NCI-H226 (cell line): ENCODE data around the gene INMT.
A peak's percentile ranks its signal among the peaks of the same experiment; 100 is the strongest.

Experiments
- DNase-seq: peaks from one replicate; pipeline ENCODE4 v3.0.0-alpha.2; 2015

The INMT gene

DNA sequence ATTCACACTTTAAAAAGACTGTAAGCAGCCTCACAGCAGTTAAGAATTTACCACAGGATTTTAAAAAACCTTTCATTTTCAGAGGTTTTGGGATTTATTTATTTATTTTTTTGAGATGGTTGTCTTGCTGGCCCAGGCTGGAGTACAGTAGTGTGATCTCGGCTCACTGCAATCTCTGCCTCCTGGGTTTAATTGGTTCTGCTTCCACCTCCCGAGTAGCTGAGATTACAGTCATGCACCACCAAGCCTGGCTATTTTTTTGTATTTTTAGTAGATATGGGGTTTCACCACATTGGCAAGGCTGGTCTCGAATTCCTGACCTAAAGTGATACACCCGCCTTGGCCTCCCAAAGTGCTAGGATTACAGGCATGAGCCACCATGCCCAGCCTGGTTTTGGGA, 38.4 kb downstream of the INMT start:
- no peak for DNase-seq

DNA sequence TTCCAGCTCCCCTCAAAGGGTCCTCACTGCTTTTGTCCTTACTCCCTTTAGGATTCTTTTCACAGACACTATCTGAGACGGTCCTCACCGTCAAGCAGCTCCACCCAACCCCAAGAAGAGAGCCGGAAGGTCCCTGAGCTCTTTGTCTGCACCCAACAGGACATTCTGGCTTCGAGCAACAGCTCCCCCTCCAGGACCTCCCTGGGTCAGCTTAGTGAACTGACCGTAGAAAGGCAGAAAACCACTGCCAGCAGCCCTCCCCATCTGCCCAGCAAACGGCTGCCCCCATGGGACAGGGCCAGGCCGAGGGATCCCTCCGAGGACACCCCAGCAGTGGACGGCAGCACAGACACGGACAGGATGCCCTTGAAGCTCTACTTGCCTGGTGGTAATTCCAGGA, 39.2 kb downstream of the INMT start:
- no peak for DNase-seq

DNA sequence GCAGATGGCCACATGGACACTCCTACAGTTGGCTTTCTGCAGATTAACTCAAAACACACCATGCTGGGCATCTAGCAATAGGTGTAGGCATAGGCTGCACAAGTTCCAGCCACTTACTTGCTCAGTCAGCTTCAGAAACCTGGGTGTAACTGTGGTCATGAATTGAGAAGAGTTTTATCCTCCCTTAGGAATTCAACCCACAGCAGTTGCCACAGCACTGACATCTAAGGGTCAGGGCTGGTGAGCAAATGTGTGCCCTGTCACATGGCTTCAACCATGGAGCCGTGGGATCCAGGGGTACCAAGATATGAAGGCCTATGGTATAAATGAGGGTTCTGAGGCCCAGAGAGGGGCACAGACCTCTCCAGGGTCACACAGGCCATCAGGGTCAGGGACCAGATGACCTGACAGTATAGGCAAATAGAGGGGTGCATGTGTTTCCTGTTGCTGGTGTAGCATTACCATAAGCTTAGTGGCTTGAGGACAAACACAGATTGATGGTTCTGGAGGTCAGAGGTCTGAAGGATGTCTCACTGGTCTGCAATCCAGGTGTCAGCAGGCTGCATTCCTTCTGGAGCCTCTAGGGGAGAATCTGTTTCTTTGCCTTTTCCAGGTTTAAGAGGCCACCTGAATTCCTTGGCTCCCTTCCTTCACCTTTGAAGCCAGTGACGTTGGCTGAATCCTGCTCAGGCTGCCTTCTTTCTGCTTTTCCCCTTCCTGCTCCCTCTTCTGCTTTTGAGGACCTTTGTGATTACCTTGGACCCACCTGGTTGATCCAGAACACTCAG, 43.4 kb downstream of the INMT start:
- DNase-seq = peak; percentile 33

DNA sequence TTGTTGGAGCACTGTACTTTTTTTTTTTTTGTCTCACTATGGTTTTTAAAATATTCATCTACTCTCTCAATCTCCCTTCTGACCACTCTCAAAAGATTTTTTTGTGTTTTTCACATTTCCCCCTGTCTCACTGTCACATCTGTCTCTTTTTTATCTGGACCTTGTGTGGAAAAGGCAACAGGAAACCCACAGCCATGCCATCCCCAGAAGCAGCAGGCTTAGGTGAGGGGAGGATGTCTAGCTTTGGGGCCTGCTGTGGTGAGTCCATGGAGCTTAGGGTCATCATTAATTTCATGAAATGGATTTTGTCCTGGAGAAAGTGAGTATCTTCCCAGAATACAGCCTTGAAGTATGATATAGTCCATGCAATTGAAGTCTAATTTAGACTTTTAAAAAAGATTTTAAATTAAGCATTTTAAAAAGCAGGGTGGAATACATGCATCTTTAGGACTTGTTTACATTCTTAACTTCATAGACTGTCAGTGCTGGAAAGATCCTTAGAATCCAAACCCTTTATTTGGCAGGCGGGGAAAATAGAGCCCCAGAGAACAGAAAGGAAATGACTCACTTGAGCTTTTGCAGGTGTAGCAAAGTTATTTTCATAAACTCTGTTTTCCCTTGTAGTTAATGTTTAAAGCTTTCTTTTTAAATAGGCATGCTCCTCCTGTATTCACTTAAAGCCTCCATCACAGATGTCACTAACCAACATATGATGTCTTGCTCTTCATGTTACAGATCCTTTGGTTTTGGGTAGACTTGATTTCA, 44.4 kb downstream of the INMT start:
- DNase-seq = peak; percentile 66

DNA sequence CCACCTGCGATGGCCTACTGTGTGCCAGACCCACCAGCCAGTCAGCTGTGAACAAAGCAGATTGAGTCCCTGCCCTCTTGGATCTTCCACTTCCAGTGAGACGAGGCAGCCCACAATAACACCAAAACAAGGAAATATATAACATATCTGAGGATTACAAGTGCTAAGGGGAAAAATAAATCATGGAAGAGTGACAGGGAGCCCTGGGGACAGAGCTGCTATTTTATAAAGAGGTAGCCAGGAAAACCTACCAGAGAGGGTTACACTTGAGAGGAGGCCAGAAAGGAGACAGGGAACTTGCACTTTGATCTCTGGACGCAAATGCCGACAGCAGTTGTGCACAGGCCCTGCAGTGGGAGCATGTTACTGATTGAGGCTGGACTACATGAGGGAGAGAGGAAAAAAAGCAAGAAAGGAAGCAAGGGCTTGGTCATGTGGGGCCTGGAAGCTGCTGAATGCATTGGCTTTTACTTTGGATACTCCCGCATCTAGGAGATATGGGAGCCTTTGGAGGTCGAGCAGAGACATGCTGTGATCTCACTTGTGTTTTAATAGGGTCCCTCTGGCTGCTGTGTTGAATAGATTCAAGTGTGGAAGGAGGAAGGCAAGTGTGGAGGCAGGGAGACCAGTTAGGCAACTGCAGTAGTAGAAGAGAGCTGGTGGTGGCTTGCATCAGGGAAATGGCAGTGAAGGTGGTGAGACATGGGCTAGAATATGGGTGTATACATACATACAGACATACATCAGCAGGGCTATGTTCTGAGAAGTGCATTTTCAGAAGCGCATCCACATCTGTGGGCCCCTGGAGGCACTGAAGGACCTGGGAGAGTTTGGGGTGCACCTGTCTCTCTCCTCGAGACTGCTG, 45.5 kb downstream of the INMT start:
- peak; percentile 56 for DNase-seq

DNA sequence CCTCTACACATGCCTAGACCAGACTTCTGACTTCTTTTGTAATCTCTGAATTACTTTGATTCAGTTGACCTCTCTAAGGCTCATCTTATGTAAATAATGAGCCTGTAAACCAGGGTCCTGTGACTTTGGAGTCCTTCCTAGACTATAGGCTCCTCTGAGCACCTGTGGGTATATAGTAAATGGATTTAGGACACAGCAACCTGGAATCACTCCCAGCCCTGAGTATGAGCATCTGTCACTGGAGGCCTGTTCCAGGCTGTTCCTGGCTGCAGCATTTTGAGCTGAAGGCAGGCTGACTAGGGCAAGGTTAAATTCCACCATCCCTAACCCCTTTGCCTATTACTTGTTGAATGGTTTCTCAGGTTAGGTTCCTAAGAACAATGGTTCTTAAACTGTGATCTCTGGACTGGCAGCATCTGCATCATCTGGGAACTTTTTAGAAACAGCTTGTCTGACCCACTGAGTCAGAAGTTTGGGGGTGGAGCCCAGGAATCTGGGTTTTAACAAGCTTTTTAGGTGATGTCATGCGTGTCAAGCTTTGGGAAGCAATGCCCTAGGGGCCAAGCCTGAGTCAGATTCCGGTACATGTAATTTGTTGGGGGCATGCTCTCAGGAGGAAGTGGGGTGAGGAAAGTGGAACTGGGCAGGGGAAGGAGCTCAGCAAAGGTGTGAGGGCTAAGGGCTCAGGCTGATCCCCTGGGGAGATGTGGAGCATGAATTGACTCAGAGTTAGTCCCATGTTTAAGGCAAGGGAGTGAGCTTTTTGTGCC, 47.5 kb downstream of the INMT start:
- DNase-seq = peak; percentile 100

DNA sequence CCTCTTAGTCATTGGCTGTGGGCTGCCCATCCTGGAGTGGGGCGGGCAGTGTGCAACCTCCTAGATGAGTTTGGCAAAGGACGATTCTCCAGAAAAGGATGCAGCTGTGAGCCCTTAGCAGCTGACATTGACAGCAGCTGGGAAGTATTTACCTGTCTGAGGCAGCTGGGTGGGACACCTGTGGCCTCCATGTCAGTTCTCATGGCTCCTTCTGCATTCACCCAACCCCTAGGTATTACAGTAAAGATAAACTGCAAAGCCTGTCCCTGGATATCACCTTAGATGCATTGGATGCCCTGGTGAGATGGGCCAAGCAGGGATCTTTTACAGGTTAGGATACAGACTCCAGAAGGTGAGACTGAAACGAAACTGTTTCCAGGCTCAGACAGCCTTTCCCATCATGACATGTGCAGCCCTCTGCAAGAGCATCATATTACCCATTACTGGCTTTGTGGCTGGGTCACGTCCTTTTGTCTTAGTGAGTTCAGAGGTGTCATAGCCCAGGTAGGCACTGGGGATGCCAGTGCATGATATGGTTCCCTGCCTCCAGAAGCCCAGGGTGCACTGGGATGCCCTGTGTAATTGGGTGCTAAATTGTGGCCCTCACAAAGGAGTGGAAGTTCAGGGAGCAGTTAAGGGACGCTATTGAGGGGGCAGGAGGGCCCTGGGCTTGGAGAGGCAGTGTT, 48.2 kb downstream of the INMT start:
- no peak for DNase-seq

DNA sequence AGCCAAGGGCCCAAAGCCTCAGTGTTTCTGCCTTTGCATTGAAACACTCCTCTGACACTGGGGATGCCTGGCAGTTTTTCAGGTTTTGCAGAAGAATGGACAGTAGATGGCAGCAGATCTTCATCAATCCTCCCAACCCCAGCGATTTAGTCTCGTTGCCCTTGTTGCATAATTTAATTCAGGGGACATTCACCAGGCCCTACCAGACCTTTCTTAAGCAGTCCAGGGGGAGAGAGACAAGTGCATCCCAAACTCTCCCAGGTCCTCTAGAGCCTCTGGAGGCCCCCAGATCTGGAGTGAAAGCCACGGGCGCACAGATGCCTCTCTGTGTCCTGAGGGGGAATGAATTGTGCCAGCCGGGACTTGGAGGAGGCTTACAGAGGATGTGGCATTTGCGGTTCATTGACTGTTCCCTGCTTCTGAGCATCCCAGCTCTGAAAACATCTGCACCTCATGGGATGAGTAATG, 48.9 kb downstream of the INMT start:
- peak; percentile 66 for DNase-seq

DNA sequence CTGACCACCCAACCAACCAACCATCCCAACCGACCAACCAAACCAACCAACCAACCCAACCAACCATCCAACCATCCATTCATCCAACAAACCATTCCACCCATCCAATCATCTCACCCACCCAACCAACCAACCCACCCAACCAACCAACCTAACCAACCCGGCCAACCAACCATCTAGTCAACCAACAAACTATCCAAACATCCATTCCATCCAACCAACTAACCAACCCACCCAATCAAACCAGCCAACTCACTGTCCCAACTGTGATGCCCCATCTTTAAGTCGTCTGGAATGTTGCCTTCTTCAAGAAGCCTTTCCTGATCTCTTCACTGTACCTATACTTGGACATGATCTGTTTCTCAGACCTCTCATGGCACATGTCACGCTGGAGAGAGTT, 50.9 kb downstream of the INMT start:
- DNase-seq = no peak

DNA sequence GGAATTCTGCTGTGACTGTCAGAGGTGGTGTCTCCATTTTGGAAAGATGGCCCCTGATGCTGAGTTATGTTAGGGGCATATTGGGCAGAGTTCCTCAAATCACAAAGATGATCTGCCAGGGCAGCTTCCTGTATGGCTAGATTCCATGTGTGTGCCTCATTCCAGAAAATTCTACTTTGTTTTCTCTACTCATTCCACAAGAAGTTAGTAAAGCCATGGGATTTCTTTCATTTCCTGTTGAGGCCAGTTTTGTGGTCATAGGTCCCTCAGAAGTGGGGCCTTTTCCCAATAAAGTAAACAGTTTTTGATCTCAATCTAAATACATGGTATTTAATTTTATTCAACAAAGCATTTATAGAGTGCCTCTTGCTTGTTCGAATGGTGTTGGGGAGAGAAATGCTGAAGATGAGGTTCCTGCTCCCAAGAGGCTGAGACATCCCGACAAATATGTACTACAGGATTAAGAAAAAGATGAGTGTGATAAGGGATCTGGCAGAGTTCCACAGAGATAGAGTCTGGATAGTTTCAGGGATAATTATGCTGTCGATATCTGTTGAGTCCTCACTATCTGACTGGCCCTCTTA, 52.2 kb downstream of the INMT start:
- peak; percentile 86 for DNase-seq

DNA sequence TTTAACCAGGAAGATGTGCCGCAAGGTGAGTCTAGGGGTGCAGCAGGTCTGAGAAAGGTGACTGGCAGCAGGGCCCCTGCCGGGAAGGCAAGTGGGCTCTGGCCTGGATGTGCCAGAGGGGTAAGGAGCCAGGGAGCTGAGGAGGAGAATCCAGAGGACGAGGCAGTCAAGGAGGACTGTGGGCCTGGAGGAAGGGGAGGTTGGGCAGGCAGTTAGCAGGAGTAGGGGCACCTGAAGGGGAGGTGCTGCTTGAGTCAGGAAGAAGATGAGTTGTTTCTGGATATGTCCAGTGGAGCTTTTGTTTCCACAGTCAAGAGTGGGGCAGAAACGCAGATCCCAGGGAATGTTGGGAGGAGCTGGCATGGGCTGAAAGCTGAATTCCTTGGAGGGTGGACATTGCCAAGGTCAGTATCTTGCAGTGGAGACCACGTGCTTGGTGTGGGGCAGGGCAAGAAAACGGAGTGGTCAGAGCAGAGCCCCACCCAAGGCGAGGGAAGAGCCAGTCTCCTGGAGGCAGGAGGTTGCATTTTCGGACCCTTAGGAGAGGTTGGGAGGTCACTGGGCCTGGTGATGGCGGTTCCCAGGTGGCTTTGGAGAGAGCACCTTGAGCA, 53.3 kb downstream of the INMT start:
- DNase-seq = no peak

DNA sequence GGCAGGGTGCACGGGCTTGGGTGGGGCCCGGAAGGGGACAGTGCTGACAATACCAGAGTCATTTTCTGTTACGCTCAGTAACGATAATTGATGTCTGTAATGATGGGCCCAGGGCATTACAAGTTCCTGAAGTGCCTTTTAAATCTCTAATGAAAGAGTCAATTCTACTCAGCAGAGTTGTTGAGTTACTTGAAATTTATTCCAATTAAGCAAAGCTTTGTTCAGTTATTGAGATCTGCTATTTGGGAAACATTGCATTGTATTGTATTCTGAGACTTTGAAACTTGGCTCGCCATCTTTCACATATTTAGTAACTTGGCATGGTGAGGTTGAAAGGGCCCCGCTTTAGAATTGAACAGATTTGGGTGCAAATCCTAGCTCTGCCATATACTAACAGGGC, 54.0 kb downstream of the INMT start:
- DNase-seq = no peak
